NCI-H524 treated with DMSO at 0.1 percent for 48 hours (cell line): ENCODE results near the gene ASB6.
"Not testable (repeated sequence)": the region's sequence is repeated elsewhere in the genome, so short reads cannot be mapped to it uniquely, and the experiment has no call there.

Source experiments
- DNase-seq: peaks from one replicate; lab custom pipeline; 2025; lab: John Stamatoyannopoulos, UW

Gene ASB6

DNA sequence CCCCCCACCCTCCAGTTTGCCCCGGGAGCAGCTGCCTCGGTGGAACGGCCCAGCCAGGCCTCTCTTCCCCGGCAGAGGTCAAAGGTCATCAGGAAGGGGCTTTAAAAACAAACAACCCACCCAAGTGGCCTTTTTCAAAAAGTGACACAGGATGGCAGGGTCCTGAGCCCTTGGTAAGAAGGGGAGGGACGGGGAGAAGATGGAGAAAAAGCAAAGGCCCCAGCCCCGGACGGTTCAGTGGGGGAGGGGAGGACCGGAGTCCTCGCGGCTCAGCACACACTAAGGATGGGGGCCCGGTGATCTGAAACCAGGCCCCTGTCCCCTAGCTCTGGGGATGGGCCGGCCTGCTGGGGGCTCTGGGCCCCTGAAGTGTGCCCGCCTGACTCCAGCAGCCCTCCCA is 24.6 kb upstream of the ASB6 start:
- DNase-seq: no peak

DNA sequence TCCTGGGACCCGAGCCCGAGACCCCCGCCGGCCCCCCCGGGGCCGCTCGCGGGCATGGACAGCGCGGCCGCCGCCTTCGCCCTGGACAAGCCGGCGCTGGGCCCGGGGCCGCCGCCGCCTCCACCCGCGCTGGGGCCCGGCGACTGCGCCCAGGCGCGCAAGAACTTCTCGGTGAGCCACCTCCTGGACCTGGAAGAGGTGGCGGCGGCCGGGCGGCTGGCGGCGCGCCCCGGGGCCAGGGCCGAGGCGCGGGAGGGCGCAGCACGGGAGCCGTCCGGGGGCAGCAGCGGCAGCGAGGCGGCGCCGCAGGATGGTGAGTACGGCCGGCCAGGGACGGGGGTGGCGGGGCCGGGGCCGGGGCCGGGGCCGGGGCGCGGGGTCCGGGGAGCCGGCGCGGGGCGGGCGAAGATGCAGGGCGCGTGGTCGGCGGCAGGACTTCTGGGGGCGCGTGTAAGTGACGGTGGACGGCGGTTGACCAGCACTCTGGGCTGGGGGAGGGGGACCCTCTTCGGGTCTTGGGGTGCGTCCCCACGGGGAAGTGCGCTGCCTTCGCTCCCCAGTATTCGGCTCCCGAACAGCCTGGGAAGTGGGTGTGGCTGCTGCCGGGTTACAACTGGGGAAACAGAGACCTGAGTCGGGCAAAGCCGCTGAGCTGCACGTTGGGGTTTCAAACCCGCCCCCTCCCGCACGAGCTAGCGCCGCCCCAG is 24.0 kb upstream of the ASB6 start:
- no peak for DNase-seq

DNA sequence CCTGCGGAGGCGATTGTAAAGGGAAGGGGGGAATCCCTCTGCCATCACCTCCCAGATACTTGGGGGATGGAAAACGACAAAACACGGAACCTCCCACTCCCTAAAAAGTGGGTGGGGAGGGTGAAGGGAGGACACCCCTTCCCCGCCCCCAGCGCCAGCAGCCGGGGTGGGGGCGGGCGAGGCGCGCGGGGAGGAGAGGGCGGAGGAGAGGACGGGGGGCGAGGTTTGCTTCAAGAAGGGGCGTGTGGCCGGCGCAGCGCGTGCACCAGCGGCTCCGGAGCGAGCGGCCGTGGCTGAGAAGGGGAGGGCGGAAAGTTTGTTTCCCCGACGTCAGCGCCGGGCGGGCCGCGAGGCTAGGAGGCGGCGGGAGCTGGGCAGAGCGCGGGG is 23.4 kb upstream of the ASB6 start, which contains the start of gene PRRX2:
Gene PRRX2 (plus strand): TSS at position 259 of the 387 bp plus-strand sequence. CDS start 221 bp downstream, outside the sequence.
- no peak for DNase-seq

DNA sequence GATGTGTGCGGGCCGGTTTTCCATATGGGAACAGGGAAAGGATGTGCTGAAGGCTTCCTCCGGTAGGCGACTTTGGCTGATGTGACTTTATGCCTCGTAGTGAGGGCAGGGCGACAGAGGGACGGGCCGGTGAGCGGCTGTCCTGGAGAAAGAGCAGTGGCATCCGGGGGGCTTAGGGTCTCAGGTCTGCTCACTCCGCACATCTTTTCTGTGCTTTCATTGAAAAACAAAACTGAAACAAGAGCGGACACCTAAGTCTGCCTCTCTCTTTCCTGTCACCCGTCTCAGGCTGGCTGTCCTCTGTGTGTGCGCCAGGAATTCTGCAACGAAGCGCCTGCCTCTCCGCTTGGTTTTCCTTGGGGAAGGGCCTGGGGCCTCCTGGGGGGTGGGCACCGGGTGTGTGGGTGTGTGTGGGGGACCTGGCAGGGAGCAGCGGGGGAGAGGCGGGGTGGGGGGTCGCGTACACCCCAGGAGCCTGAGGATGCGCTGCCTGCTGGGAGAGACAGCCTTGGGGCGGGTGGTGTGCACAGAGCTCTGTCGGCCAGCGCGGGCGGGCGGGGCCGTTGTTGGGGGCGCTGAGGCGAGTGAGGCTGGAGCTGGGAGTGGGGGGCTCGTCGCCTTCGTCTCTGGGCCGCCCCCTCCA is 22.9 kb upstream of the ASB6 start:
- no peak for DNase-seq

DNA sequence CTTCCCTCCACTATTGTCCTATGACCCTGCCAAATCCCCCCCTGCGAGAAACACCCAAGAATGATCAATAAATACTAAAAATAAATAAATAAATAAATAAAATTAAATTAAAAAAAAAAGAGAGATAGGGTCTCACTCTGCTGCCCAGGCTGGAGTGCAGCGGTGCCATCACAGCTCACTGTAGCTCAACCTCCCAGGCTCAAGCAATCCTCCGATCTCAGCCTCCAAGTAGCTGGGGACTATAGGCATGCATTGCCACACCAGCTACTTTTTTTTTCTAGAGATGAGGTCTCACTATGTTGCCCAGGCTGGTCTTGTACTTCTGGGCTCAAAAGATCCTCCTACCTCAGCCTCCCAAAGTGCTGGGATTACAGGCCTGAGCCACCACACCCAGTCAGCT is 20.3 kb upstream of the ASB6 start:
- DNase-seq: not testable (repeated sequence)

DNA sequence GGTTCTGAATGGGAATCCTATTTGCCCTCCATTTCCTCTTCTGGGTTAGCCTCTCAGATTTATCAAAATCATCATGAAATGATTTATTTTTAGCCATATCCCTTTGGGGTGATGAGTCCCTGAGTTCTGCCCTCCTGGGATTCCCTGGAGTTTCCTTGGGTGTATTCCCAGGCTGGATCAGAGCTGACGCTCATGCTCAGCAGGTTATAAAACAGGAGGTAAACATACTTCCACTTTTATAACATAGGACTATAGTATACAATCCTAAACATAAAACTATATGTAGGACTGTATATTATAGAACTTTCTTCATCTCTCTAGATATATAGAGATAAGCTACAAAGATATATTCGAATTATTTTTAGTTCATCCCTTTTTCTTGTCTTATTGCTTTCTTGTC is 19.1 kb upstream of the ASB6 start:
- no peak for DNase-seq

DNA sequence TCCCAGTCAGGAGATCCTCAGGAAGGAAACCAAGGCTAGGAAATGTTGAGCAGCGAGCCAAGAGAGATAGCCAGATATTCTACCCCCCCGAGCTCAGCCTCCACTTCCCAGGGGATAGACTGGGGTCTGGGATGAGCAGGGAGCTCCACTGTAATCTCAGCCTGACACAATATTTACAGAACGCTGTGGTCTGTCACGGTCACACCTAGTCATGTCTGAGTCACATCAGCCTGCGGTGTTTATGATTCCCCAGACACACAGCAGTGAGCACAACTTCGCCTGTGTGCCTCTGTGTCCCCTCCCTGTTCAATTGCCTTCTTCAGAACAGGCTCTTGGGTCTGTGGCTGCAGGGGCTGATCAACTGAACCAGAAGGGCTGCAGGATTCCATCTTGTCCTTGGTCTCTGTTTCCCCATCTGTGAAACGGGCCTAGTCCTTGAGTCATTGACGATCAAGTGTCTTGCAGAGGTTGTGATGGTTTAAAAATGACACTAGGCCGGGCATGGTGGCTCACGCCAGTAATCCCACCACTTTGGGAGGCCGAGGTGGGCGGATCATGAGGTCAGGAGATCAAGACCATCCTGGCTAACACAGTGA is 14.9 kb upstream of the ASB6 start:
- DNase-seq: no peak

DNA sequence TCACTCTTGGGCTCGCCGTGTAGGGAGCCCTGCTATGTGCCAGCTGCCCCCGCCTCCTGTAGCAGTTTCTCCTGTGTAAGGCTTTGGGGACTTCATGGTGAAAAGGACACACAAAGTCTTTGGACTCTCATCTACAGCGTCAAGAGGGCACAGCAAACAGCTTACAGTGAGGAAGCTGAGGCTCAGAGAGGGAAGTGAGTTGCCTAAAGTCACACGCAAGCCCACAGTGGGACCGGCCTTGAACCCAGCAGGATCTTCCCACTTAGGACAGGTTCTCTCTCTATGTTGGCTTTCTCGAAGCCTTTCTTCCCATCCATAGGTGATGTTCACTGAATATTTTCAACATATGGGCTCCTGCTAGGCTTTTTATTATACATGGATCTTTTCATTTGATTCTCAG is 13.7 kb upstream of the ASB6 start:
- DNase-seq: no peak

DNA sequence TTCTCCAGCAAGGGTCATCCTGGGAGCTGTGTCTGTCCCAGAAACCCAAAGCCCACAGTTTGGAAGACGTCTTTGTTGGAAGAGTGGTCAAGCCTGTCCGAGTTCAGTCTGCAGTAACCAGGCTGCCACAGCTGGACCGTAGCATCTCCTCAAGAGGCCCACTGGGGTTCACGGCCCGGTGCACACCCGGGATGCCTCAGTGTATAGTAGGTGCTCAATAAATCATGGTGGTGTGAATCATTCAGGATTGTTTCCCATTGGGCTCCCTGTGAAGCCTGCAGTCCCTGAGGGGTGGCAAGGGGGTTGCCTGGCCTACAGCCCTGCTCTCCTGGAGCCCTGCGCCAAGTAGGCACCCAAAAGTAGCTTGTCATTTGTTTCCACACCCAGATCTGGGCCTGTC is 13.2 kb upstream of the ASB6 start:
- DNase-seq: no peak

DNA sequence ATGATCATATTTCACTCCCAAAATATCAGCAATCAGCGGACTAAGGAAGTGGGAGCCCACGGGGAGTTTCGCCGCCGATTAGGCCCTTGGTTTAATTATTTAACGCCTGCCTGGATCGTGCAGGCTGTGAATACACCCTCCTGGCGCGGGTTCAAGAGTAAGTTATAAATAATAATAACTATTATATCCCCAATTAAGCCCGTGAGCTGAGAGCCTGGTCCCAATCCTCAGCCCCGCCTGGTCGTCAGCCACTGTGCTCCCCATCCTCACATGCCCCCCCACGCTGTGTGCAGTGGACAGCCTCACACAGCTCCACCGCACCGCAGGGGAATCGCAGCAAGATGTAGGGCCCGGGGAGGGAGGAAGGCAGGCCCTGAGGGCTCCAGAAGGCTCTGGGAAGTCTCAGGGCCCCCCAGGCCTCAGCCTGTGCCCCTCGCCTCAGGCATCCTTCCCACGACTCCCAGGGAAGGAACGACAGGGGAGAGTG is 12.6 kb upstream of the ASB6 start:
- DNase-seq: no peak

DNA sequence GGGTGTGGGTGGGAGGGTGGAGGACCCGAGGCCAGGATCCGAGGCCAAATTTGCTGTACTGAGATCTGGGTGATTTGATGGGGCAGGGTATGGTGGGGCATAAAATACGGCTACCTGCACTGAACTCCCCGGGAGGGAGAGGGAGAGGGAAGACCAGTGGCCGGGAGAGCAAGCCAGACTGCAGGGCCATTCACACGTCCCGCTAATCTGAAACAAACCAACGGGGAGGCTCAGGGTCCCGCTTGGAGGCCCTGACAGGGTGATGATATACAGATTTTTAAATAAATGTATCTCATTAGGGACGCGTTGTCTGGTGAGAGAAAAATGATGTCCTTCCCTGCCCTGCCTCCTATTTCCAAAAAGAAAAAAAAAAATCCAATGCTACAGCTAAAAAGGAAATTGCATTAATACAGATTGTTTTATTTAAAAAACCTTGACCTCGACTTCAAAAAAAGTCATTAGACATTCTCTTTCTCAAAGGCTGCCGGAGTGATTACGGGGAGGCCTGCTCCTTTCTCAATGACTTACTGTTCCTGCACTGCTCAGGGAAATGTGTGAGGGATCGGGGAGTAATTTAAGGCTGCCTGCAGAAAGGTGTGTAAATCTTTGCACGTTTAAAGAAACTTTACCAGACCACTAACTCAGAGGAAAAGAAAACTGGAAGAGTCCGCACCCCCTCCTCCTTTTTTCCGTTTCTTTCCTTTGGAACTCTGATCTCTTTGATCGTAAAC is 12.0 kb upstream of the ASB6 start:
- DNase-seq: no peak

DNA sequence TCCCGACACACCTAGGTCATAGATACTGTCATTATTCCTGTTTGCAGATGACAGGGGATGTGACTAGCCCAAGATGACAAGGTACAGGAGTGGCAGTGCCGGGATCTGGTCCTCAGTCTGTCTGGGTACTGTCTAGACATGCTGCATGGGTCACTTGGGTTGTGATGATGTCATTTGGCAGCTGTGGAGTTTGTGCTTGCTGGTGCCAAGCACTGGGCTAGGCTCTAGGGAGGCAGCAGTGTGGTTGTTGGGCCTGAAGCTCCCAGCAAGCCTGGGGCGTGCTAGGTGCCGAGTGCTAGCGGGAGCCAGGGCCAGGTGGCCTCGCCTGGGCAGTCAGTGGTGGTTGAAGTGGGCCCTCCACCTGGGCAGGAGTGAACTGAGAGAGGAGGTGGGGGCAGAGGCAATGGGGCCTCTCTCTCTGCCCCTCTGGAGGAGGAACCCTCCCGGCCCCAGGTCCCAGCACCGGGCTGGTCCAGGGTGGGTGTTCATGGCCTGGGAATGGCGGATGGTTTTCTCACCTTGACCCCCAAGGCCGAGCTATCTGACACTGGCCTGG is 8.8 kb upstream of the ASB6 start:
- DNase-seq: no peak

DNA sequence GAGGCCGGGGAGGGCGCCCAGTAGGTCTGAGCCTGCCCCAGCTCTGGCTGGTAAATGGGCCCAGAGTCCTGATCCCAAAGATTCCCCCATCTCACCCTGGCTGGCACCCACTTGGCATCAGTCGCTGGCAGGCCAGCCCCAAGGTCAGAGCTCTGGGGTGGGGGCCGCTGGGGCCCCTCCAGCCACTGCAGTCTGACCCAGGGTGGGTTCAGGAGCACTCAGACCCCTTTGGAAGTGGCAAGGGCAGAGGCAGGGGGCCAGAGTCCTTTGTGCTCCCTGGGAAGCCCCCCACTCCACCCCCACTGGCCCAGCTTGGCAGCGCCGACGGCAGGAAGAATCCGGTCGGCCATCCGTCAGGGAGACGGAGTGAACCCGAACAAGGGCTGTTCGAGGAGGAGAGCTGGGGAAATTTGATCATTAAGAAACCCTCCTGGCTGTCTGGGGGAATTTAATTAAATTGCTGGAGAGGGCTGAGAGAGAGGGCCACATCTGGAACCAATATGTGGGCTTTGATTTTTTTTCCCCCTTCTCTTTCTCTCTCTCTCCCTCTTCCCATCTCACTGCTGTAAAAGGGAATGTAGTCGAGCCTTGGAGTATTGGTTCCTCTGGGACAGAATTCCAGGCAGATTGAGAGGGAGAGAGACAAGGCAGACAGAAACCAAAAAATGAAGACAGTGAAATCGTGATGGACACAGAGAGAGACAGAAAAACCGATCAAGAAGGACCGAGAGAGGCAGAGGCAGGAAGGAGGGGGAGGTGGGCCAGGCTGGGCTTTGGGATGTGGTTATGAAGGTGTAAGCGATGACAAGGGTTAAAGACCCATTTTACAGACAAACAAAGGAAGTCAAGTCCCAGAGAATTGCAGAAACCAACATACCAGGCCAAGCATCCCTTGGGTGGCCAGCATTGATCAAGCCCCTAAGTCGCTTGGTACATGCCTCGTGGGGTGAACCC is 8.1 kb upstream of the ASB6 start:
- DNase-seq: no peak

DNA sequence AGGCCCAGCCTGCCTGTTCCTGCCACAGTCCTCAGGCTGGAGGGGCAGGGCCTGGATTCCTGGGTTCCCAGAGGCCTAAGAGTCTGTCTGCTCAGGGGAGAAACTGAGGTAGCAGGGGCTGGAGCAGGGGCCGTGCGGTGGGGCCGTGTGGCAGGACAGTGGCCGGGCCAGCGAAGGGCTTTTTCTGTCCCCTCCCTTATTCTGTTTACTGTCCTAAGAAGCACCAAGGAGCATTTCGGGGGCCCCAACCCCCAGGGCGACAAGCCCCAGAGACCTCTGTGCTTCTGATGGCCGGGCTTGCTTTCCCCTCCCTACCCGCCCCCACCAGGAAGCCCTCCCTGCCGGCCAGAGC is 6.8 kb upstream of the ASB6 start:
- DNase-seq: no peak

DNA sequence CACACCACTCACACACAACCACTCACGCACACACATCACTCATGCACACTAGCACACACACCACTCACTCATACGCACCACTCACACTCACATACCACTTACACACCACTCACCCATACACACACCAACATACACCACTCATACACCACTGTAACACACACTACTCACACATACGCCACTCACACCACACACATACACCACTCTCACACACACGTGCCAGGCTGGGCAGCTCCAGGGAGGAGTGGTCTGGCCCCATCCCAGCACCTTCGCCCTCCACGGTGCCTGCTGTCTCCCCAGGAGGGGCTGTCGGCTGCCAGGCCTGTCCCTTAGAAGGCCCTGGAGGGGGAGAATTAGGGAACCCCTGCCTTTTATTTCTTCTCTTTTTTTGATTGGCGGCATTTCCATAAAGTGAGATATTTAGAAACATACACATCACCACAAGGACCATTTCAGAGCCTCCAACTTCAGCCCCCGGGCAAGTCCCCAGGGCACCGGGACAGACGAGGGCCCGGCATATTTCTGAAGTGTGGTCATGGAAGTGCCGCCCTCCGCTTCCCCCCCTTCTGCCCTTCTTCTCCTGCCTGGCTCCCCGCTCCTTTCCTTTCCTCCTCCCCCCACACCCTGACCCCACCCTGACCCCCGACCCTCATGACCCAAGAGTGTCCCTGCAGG is 6.3 kb upstream of the ASB6 start:
- no peak for DNase-seq

DNA sequence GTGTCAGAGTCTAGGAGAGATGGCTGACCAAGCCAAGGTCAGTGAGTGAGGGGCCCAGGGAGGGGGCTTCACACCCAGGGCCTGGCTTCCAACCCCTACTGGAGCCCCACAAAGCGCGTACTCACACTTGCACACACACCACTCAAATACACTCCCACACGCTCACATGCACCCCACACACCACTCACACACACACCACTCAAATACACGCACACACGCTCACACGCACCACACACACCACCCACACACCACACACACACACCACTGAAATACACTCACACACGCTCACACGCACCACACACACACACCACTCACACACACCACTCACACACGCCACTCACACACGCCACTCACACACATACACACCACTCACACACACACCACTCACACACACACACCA is 5.7 kb upstream of the ASB6 start:
- DNase-seq: no peak

DNA sequence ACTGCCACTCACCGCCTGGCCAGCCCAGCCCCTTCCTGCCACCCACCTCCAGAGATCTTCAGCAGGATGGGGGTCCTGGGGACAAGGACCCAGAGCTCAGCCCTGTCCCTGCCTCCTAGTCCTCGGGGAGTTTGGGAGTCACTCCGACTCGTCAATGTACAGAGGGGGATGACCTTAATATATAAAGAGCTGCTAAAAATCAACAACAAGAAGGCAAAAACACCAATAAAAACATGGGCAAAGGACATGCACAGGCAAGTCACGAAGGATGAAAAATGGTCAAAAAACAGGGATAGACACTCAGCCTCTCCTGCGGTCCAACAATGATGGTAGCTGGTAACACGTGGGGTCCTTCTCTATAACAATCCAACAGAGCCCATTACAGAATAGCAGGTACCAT is 4.7 kb upstream of the ASB6 start:
- DNase-seq: no peak

DNA sequence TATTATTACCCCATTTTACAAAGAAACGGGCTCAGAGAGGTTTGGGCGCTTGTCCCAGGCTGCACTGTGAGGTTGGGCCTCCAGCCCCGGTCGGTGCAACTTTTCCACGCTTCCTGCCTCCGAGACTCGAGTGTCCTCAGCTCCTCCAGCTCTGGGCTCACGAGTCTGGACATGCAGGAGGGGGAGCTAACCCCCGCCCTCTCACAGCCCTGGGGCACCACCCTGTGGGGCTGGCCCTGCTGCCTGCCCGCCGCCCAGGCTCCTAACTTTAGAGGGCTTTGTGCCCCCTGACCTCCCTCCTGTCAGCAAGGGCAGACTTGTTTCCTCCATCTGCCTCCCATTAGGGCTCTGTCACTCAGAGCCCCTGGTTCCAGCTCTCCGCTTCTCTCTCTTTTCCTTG is 4.3 kb upstream of the ASB6 start:
- DNase-seq: no peak

DNA sequence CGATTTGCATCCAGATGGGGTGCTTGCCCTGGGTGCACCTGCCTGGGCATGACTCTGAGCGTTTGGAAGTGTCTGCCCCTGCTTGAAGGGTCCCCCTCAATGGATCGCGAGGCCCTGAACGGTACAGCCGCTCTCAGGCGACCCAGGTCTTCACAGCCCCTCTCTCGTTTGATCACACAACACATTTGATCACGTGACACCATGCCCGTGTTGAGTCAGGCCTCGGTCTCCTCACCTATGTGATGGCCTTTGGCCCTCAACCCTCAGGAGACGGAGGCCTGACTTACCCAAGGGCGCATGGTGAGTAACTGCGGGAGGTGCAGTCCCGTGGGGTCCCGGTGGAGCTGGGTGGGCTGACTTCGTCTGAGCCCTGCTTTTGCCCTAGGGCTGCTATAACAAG is 3.0 kb upstream of the ASB6 start:
- no peak for DNase-seq

DNA sequence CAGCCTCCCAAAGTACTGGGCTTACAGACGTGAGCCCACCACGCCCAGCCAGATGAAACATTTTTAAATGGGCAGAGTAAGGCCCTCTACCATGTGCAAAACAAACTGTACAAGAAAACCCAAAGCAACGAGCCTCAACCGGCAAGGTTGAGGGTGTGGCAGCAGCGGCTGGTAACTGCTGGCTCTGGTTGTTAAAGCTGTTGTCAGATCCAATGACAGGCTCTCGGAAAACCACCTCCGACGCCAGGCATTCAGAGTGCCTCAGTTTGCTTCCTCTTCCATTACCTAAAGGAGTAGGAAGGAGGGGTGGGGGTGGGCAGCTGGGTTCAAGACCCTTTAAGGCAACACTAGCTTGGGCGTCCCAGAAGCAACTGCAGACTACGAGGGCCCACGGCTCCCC is 2.4 kb upstream of the ASB6 start:
- no peak for DNase-seq

DNA sequence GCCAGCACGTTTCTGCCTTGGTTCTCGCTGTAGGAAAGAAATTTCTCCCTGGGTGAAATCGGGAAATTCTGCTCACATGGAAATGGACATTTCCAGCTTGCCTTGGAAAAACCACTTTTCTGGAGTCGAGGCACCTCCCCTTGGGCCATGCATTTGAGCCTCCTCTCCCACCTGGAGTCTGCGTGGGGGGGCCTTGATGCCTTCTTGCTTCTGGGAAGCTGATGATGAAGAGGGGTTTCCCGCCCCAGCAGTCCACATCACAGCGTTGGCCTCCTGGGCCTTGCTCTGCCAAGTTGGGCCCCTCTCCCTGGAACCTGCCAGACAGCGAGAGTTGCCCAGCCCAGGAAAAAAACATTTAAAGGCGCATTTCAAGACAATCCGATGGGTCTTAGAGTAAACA is 1.8 kb upstream of the ASB6 start:
- no peak for DNase-seq
